ENCODE measurements around the gene FBXL7. TPM values are rescaled to one million over a fixed set of nuclear protein-coding genes. Genes with fewer than 3 reads are reported as not detected.

The FBXL7 gene
- total RNA-seq, 4 donors from 2014 or later, result 1.9 to 5.9 (median 3.0) TPM

GRCh38 chr5:15579193-15579990, 79.4 kb downstream of the FBXL7 start:
- no peak overlapping the region for H3K4me3 ChIP-seq
- H3K36me3 ChIP-seq, result no peaks in the 10 kb centered on the region
- TF ChIP-seq CTCF (IDR thresholded peaks at IDR 0.05), result no peak
- TF ChIP-seq POLR2AphosphoS5 (IDR thresholded peaks at IDR 0.05), result no peak
- no peak for TF ChIP-seq EP300 (IDR thresholded peaks at IDR 0.05)
- no peak for TF ChIP-seq POLR2A (IDR thresholded peaks at IDR 0.05)
- no peak for DNase-seq (ENCODE audit: low spot score in 2 of 2)
- H3K9me3 ChIP-seq, result peaks cover 5% of the 10 kb centered on the region
- WGBS, result 71% methylated on average over 3 of the region's 3 CpGs
- H3K27me3 ChIP-seq, result no peaks in the 10 kb centered on the region
- no peak overlapping the region for H3K27ac ChIP-seq
- H3K4me1 ChIP-seq, result no peaks in the 10 kb centered on the region

- H3K27me3 ChIP-seq, result no peaks in the 10 kb centered on the region
- TF ChIP-seq EP300 (IDR thresholded peaks at IDR 0.05), result no peak
- TF ChIP-seq POLR2AphosphoS5 (IDR thresholded peaks at IDR 0.05), result no peak
- no peak for TF ChIP-seq POLR2A (IDR thresholded peaks at IDR 0.05)
- no peak for TF ChIP-seq CTCF (IDR thresholded peaks at IDR 0.05)
- no peak overlapping the region for H3K27ac ChIP-seq
- peaks cover 5% of the 10 kb centered on the region for H3K9me3 ChIP-seq
- no peak for DNase-seq (ENCODE audit: low spot score in 2 of 2)
- H3K36me3 ChIP-seq, result no peaks in the 10 kb centered on the region
- H3K4me3 ChIP-seq, result no peak overlapping the region
- no peaks in the 10 kb centered on the region for H3K4me1 ChIP-seq
- 100% methylated on average over 1 of the region's 1 CpG for WGBS
These were observed 84.5 kb downstream of the FBXL7 start for GRCh38 chr5:15584528-15584927.

GRCh38 chr5:15585128-15585527, 85.1 kb downstream of the FBXL7 start:
- no peaks in the 10 kb centered on the region for H3K36me3 ChIP-seq
- no peak for TF ChIP-seq CTCF (IDR thresholded peaks at IDR 0.05)
- TF ChIP-seq POLR2AphosphoS5 (IDR thresholded peaks at IDR 0.05), result no peak
- TF ChIP-seq EP300 (IDR thresholded peaks at IDR 0.05), result no peak
- no peak for TF ChIP-seq POLR2A (IDR thresholded peaks at IDR 0.05)
- no peak for DNase-seq (ENCODE audit: low spot score in 2 of 2)
- no peaks in the 10 kb centered on the region for H3K27me3 ChIP-seq
- H3K4me3 ChIP-seq, result no peak overlapping the region
- H3K9me3 ChIP-seq, result peaks cover 5% of the 10 kb centered on the region
- H3K4me1 ChIP-seq, result no peaks in the 10 kb centered on the region
- no peak overlapping the region for H3K27ac ChIP-seq
- 81% methylated on average over 2 of the region's 2 CpGs for WGBS

- H3K9me3 ChIP-seq, result peaks cover 5% of the 10 kb centered on the region
- H3K27ac ChIP-seq, result no peak overlapping the region
- H3K4me1 ChIP-seq, result no peaks in the 10 kb centered on the region
- H3K36me3 ChIP-seq, result no peaks in the 10 kb centered on the region
- no peak for TF ChIP-seq CTCF (IDR thresholded peaks at IDR 0.05)
- no peak for TF ChIP-seq POLR2A (IDR thresholded peaks at IDR 0.05)
- no peak for TF ChIP-seq POLR2AphosphoS5 (IDR thresholded peaks at IDR 0.05)
- no peak for TF ChIP-seq EP300 (IDR thresholded peaks at IDR 0.05)
- H3K4me3 ChIP-seq, result no peak overlapping the region
- no peak for DNase-seq (ENCODE audit: low spot score in 2 of 2)
- no peaks in the 10 kb centered on the region for H3K27me3 ChIP-seq
- 61% methylated on average over 1 of the region's 1 CpG for WGBS
These were observed 86.0 kb downstream of the FBXL7 start for GRCh38 chr5:15585841-15586591.

- H3K27ac ChIP-seq, result no peak overlapping the region
- no peak overlapping the region for H3K4me3 ChIP-seq
- no peaks in the 10 kb centered on the region for H3K36me3 ChIP-seq
- H3K4me1 ChIP-seq, result no peaks in the 10 kb centered on the region
- TF ChIP-seq CTCF (IDR thresholded peaks at IDR 0.05) (no peak), POLR2A (IDR thresholded peaks at IDR 0.05) (no peak), EP300 (IDR thresholded peaks at IDR 0.05) (no peak), POLR2AphosphoS5 (IDR thresholded peaks at IDR 0.05) (no peak)
- no peaks in the 10 kb centered on the region for H3K27me3 ChIP-seq
- H3K9me3 ChIP-seq, result peaks cover 5% of the 10 kb centered on the region
- no peak for DNase-seq (ENCODE audit: low spot score in 2 of 2)
These were observed 87.9 kb downstream of the FBXL7 start for GRCh38 chr5:15587916-15588315.

Measured in suprapubic skin (tissue), 4 donors.